ENCODE results near the gene ENTREP3. TPM values are rescaled to one million over a fixed set of nuclear protein-coding genes. Genes with fewer than 3 reads are reported as not detected.
"Not testable (repeated sequence)": the region's sequence is repeated elsewhere in the genome, so short reads cannot be mapped to it uniquely, and the experiment has no call there.

Gene ENTREP3
- total RNA-seq, 3 donors from 2014 or later: 8.2 to 12.1 (median 10.2) TPM

- H3K36me3 ChIP-seq: no peaks in the 10 kb centered on the region
- intact Hi-C loops (cut with DNase I; ENCODE audit: low total_unique reads): no loop called here
- TF ChIP-seq POLR2AphosphoS5 (IDR thresholded peaks at IDR 0.05) (peak; percentile 93 to 99 (median 99)), CTCF (IDR thresholded peaks at IDR 0.05) (peak; percentile 99 to 100 (median 99)), POLR2A (IDR thresholded peaks at IDR 0.05) (peak; percentile 83)
- H3K4me1 ChIP-seq: peaks cover 0 to 5% of the 10 kb centered on the region in 2 donors
- H3K9me3 ChIP-seq: no peaks in the 10 kb centered on the region
- peak overlapping the region; percentile 86 to 95 for H3K27ac ChIP-seq
- peak; percentile 94 to 98 for DNase-seq (ENCODE audit: low spot score in 2 of 2)
- peak overlapping the region; percentile 49 to 80 (median 70) for H3K4me3 ChIP-seq
- peaks cover 0 to 3% of the 10 kb centered on the region in 2 donors for H3K27me3 ChIP-seq
Observed at GRCh38 chr1:155244368-155245162, 10.7 kb downstream of the ENTREP3 start.

DNA sequence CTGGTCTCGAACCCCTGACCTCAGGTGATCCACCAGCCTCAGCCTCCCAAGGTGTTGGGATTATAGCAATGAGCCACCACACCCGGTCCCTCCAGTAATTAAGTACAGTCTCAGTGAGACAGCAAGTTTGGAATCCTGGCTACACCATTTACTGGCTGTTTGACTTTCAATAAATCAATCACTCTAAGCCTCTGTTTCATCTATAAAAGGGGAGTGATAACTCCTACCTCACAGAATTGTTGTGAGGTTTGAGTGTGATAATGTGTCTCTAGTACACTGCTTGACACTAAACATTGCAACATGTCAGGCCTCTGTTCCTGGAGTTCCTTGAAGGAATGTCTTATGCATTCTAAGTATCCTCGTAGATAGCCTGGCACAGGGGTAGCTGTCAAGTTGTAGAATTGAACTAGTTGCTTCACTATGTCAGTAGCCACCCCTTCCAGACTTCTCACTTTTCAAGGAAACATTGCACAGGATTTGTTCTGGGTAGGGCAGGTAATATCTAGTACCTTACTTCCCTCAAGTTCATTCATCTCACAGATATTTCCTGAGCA is 12.4 kb downstream of the ENTREP3 start:
- TF ChIP-seq POLR2A (IDR thresholded peaks at IDR 0.05): no peak
- no peak for TF ChIP-seq CTCF (IDR thresholded peaks at IDR 0.05)
- no peak for TF ChIP-seq POLR2AphosphoS5 (IDR thresholded peaks at IDR 0.05)

GRCh38 chr1:155241841-155242264 is 13.4 kb downstream of the ENTREP3 start:
- DNase-seq (ENCODE audit: low spot score in 2 of 2): no peak

More for the DNA sequence above, 12.4 kb downstream of the ENTREP3 start:
- Histone ChIP-seq H3K4me3 (peak overlapping the region in 2 of 3 donors; percentile 70 to 80), H3K9me3 (no peaks in the 10 kb centered on the region), H3K36me3 (no peaks in the 10 kb centered on the region), H3K27ac (peak overlapping the region; percentile 86 to 95), H3K27me3 (peaks cover 0 to 3% of the 10 kb centered on the region in 2 donors), H3K4me1 (peaks cover 0 to 5% of the 10 kb centered on the region in 2 donors)
- intact Hi-C loops (cut with DNase I; ENCODE audit: low total_unique reads): no loop called here
- DNase-seq (ENCODE audit: low spot score in 2 of 2): no peak

GRCh38 chr1:155241069-155241679 is 14.1 kb downstream of the ENTREP3 start:
- Histone ChIP-seq H3K4me1 (peaks cover 0 to 5% of the 10 kb centered on the region in 2 donors), H3K27ac (peak overlapping the region; percentile 17 to 56), H3K9me3 (no peaks in the 10 kb centered on the region), H3K27me3 (peaks cover 0 to 3% of the 10 kb centered on the region in 2 donors), H3K4me3 (peak overlapping the region; percentile 38 to 63 (median 47)), H3K36me3 (no peaks in the 10 kb centered on the region)
- TF ChIP-seq POLR2AphosphoS5 (IDR thresholded peaks at IDR 0.05) (peak; percentile 56 to 82 (median 80)), POLR2A (IDR thresholded peaks at IDR 0.05) (no peak)
- DNase-seq (ENCODE audit: low spot score in 2 of 2): peak in 1 of 2 donors; percentile 74
- intact Hi-C loops (cut with DNase I; ENCODE audit: low total_unique reads): no loop called here

More at GRCh38 chr1:155241841-155242264, 13.4 kb downstream of the ENTREP3 start:
- H3K4me1 ChIP-seq: peaks cover 0 to 5% of the 10 kb centered on the region in 2 donors
- no peak overlapping the region for H3K4me3 ChIP-seq
- intact Hi-C loops (cut with DNase I; ENCODE audit: low total_unique reads): no loop called here
- H3K27me3 ChIP-seq: peaks cover 0 to 3% of the 10 kb centered on the region in 2 donors
- TF ChIP-seq POLR2A (IDR thresholded peaks at IDR 0.05) (no peak), POLR2AphosphoS5 (IDR thresholded peaks at IDR 0.05) (no peak), CTCF (IDR thresholded peaks at IDR 0.05) (no peak)
- no peaks in the 10 kb centered on the region for H3K36me3 ChIP-seq
- no peaks in the 10 kb centered on the region for H3K9me3 ChIP-seq
- peak overlapping the region; percentile 17 to 42 for H3K27ac ChIP-seq

DNA sequence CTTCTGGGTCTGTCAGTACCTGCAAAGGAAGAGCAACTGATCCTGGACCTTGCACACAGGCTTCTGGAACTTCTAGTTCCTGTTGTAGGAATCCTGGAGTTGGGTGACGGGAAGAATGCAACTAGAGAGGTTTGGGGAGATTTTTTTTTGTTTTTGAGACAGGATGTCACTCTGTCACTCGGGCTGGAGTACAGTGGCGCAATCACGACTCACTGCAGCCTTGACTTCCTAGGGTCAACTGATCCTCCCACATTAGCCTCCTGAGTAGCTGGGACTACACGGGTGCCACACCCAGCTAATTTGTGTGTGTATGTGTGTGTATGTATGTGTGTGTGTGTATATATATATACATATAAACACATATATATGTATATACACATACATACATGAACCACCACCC is 18.8 kb downstream of the ENTREP3 start:
- Histone ChIP-seq H3K27ac (no peak overlapping the region), H3K9me3 (no peaks in the 10 kb centered on the region), H3K4me3 (no peak overlapping the region), H3K27me3 (no peaks in the 10 kb centered on the region), H3K4me1 (no peaks in the 10 kb centered on the region), H3K36me3 (no peaks in the 10 kb centered on the region)
- intact Hi-C loops (cut with DNase I; ENCODE audit: low total_unique reads): no loop called here
- DNase-seq (ENCODE audit: low spot score in 2 of 2): no peak
- TF ChIP-seq CTCF (IDR thresholded peaks at IDR 0.05): no peak
- TF ChIP-seq POLR2A (IDR thresholded peaks at IDR 0.05): no peak
- TF ChIP-seq POLR2AphosphoS5 (IDR thresholded peaks at IDR 0.05): no peak

GRCh38 chr1:155235375-155235774 is 19.9 kb downstream of the ENTREP3 start:
- H3K36me3 ChIP-seq; H3K4me1 ChIP-seq; H3K9me3 ChIP-seq; intact Hi-C loops (cut with DNase I; ENCODE audit: low total_unique reads); DNase-seq (ENCODE audit: low spot score in 2 of 2); H3K4me3 ChIP-seq; H3K27me3 ChIP-seq; H3K27ac ChIP-seq: not testable (repeated sequence)

DNA sequence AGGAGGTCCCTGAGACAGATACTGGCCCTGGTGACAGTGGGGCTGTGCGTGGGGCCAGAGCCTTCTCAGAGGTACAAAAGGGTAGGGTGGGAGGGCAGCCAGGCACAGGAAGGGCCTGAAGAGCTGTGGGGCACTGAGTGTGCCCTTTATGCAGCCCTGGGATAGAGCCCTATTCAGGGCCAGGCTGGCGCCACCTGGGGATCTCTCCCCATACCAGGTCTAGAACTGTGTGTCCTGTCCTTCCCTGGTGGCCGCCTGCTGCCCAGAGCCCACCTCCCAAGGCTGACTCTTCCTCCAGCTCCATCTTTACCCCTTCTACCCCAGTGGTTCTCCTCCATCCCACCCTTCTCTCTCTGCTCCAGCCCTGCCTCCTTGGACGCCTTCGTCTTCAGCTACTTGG is 21.8 kb downstream of the ENTREP3 start:
- H3K4me3 ChIP-seq; H3K4me1 ChIP-seq; intact Hi-C loops (cut with DNase I; ENCODE audit: low total_unique reads); H3K27ac ChIP-seq; H3K27me3 ChIP-seq; H3K9me3 ChIP-seq; H3K36me3 ChIP-seq; DNase-seq (ENCODE audit: low spot score in 2 of 2): not testable (repeated sequence)
